Fibroblast of pulmonary artery (primary cell): ENCODE results near the gene BIN1.
"Not testable (repeated sequence)": the region's sequence is repeated elsewhere in the genome, so short reads cannot be mapped to it uniquely, and the experiment has no call there.

Experiments used
- DNase-seq: peaks from one replicate; pipeline ENCODE4 v3.0.0-alpha.2; 2010; ENCODE audit warnings: low read depth
- H3K4me3 ChIP-seq: replicated peaks from 2 replicates; pipeline ENCODE4 v1.5.1; 2011; ENCODE audit warnings: low read depth, mild to moderate bottlenecking, control low read depth, low read length, moderate library complexity
- TF ChIP-seq, protein P1 (sequence below): IDR thresholded peaks from 2 replicates; pipeline ENCODE4 v1.5.1; 2011; ENCODE audit warnings: mild to moderate bottlenecking, control low read depth, low read length, inconsistent platforms; ENCODE audit errors: missing control alignments

BIN1 gene

DNA sequence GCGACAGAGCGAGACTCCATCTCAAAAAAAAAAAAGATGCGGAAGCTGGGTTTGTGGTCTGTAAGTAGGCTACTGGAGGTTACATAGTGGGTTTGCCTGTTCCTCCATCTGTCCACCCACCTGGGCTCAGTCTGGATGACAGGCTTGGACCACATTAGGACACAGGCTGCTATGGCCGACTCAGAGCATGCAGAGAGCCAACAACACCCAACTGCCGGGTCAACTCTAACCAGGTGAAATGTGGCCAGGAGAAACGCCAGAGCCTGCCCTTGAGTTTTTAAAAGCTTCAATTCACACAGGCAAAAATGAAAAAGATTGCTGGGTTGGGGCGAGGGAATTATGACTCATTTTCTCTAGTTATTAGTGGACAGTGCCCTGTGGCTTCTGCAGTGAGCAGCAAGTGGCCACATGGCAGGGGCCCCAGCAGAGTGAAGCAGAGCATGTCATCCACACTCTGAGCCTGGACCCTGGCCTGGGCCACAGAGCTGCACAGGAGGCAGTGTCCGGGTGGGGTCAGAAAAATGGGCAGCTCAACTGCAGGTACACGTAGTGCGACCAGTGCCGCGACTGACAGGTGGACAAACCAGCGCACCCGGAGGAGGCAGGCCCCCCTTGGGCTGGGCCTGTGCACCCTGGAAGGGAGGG lies 67.4 kb downstream of the BIN1 start:
- no peak for DNase-seq
- TF ChIP-seq, protein P1, sequence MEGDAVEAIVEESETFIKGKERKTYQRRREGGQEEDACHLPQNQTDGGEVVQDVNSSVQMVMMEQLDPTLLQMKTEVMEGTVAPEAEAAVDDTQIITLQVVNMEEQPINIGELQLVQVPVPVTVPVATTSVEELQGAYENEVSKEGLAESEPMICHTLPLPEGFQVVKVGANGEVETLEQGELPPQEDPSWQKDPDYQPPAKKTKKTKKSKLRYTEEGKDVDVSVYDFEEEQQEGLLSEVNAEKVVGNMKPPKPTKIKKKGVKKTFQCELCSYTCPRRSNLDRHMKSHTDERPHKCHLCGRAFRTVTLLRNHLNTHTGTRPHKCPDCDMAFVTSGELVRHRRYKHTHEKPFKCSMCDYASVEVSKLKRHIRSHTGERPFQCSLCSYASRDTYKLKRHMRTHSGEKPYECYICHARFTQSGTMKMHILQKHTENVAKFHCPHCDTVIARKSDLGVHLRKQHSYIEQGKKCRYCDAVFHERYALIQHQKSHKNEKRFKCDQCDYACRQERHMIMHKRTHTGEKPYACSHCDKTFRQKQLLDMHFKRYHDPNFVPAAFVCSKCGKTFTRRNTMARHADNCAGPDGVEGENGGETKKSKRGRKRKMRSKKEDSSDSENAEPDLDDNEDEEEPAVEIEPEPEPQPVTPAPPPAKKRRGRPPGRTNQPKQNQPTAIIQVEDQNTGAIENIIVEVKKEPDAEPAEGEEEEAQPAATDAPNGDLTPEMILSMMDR, result no peak
- H3K4me3 ChIP-seq, result no peak overlapping the region

GRCh38 chr2:127037476-127037875 lies 69.5 kb downstream of the BIN1 start:
- no peak overlapping the region for H3K4me3 ChIP-seq
- TF ChIP-seq, protein P1, result no peak
- no peak for DNase-seq

- no peak overlapping the region for H3K4me3 ChIP-seq
- no peak for DNase-seq
- TF ChIP-seq, protein P1, result no peak
Observed at GRCh38 chr2:127034883-127035611, 71.9 kb downstream of the BIN1 start.

GRCh38 chr2:127034051-127034450 lies 72.9 kb downstream of the BIN1 start:
- DNase-seq, result no peak
- no peak overlapping the region for H3K4me3 ChIP-seq
- TF ChIP-seq, protein P1, result no peak

GRCh38 chr2:127032621-127033020 lies 74.3 kb downstream of the BIN1 start:
- TF ChIP-seq, protein P1, result no peak
- DNase-seq, result no peak
- no peak overlapping the region for H3K4me3 ChIP-seq

DNA sequence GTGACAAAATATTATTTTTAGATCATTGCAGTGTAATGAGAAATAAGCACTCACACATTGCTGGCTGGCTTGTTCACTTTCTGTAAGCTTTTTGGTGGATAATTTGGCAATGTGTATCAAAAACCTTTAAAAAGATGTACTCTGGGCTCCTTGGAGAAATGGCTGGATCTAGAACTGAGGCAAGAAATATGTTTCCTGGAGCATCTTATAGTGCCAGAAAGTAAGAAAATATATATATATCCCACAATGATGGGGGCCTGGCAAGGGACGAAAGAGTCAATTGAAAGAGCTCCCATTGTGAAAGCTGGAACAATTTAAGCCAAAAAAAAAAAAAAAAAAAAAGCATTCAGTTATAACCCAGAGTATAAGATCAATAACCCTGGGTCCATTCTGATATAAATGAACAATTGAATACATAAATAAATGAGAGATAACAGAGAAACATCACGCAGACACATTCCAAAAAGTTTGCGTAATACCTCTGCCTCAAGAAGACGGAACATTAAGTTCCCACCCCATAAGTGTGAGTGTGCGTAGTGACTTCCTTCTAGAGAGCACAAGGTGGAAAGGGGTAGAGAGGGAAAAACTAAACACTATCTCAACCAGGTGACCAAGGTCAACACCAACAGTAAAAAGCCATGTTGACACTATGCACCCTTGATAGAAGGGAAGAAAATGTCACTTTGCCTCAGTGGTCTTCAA lies 77.5 kb downstream of the BIN1 start:
- TF ChIP-seq, protein P1, result no peak
- H3K4me3 ChIP-seq, result no peak overlapping the region
- no peak for DNase-seq

DNA sequence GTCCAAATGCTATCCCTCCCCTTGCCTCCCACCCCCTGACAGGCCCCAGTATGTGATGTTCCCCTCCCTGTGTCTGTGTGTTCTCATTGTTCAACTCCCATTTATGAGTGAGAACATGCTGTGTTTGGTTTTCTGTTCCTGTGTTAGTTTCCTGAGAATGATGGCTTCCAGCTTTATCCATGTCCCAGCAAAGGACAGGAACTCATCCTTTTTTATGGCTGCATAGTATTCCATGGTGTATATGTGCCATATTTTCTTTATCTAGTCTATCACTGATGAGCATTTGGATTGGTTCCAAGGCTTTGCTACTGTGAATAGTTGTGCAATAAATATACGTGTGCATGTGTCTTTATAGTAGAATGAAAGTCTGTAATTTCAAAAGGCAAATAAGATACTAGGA lies 78.2 kb downstream of the BIN1 start:
- H3K4me3 ChIP-seq, DNase-seq: not testable (repeated sequence)
